HepG2 (cell line): ENCODE data around the gene CYP4F2. TPM values are rescaled to one million over a fixed set of nuclear protein-coding genes. Genes with fewer than 3 reads are reported as not detected.

ENCODE experiments used
- ATRX ChIP-seq: sonication (generic); formaldehyde crosslinking; IDR thresholded peaks from 2 replicates; pipeline ENCODE4 v1.4.0; 2020; ENCODE audit warnings: missing genetic modification reagents, borderline replicate concordance
- HNRNPK ChIP-seq: fragments of 200-400 bp; formaldehyde crosslinking; IDR thresholded peaks from 2 replicates; pipeline ENCODE4 v1.6.1; 2018; ENCODE audit warnings: low read length, low read depth, moderate library complexity, mild to moderate bottlenecking; ENCODE audit not compliant: poor library complexity, severe bottlenecking
- MAFG ChIP-seq: sonication (generic); formaldehyde crosslinking; IDR thresholded peaks from 2 replicates; pipeline ENCODE4 v1.5.1; 2020; ENCODE audit warnings: mild to moderate bottlenecking, missing genetic modification reagents
- MIER3 ChIP-seq: IDR thresholded peaks from 2 replicates; pipeline ENCODE4 v1.6.1; 2016; ENCODE audit warnings: missing compliant biosample characterization, borderline replicate concordance
- NAIF1 ChIP-seq: sonication (generic); formaldehyde crosslinking; IDR thresholded peaks from 2 replicates; pipeline ENCODE4 v1.5.0; 2020; ENCODE audit warnings: mild to moderate bottlenecking, missing genetic modification reagents, borderline replicate concordance
- PLRG1 ChIP-seq: fragments of 450-650 bp; conservative IDR thresholded peaks from 2 replicates; pipeline ENCODE4 v1.6.1; 2016
- RARA ChIP-seq: IDR thresholded peaks from 2 replicates; pipeline ENCODE4 v1.6.1; 2016; ENCODE audit warnings: missing genetic modification reagents, missing compliant biosample characterization
- SP1 ChIP-seq, 2 experiments: fragments of 450-650 bp in 1 of 2; sonication (generic) in 1 of 2; formaldehyde crosslinking in 1 of 2; IDR thresholded peaks; 2 replicates each; pipeline versions ENCODE4 v1.4.0 to v1.6.1; 2016 to 2020; ENCODE audit warnings: missing genetic modification reagents in 1 of 2
- TCF12 ChIP-seq, 2 experiments: fragments of 450-650 bp in 1 of 2; sonication (generic) in 1 of 2; formaldehyde crosslinking in 1 of 2; IDR thresholded peaks; 2 replicates each; pipeline versions ENCODE4 v1.6.1 to v1.8.0; 2017 to 2022; ENCODE audit warnings: antibody characterized with exemption in 1 of 2, mild to moderate bottlenecking in 1 of 2, missing genetic modification reagents in 1 of 2, moderate library complexity in 1 of 2
- THAP11 ChIP-seq: IDR thresholded peaks from 2 replicates; pipeline ENCODE4 v1.6.1; 2016; ENCODE audit warnings: missing biosample characterization, missing genetic modification reagents
- THYN1 ChIP-seq: sonication (generic); formaldehyde crosslinking; IDR thresholded peaks from 2 replicates; pipeline ENCODE4 v1.8.1; 2023; ENCODE audit warnings: low read depth, mild to moderate bottlenecking, moderate library complexity, missing genetic modification reagents, borderline replicate concordance
- TOE1 ChIP-seq: sonication (generic); formaldehyde crosslinking; IDR thresholded peaks from 2 replicates; pipeline ENCODE4 v1.4.0; 2020; ENCODE audit warnings: mild to moderate bottlenecking, missing genetic modification reagents
- ZMYM3 ChIP-seq: sonication (generic); formaldehyde crosslinking; IDR thresholded peaks from 2 replicates; pipeline ENCODE4 v1.5.1; 2020; ENCODE audit warnings: mild to moderate bottlenecking, missing genetic modification reagents
- ZNF138 ChIP-seq: sonication (generic); formaldehyde crosslinking; IDR thresholded peaks from 2 replicates; pipeline ENCODE4 v1.5.0; 2020; ENCODE audit warnings: mild to moderate bottlenecking, low read depth, missing genetic modification reagents
- ZNF382 ChIP-seq: sonication (generic); formaldehyde crosslinking; IDR thresholded peaks from 2 replicates; pipeline ENCODE4 v1.5.0; 2020; ENCODE audit warnings: missing genetic modification reagents, mild to moderate bottlenecking, borderline replicate concordance
- ZNF564 ChIP-seq: sonication (generic); formaldehyde crosslinking; IDR thresholded peaks from 2 replicates; pipeline ENCODE4 v1.8.1; 2023; ENCODE audit warnings: mild to moderate bottlenecking, missing genetic modification reagents
- ZNF570 ChIP-seq: sonication (generic); formaldehyde crosslinking; IDR thresholded peaks from 2 replicates; pipeline ENCODE4 v1.4.0; 2020; ENCODE audit warnings: mild to moderate bottlenecking, missing genetic modification reagents, borderline replicate concordance
- ZNF660 ChIP-seq: sonication (generic); formaldehyde crosslinking; IDR thresholded peaks from 2 replicates; pipeline ENCODE4 v1.5.1; 2020; ENCODE audit warnings: mild to moderate bottlenecking, low read depth, missing genetic modification reagents, borderline replicate concordance
- ZNF703 ChIP-seq: sonication (generic); formaldehyde crosslinking; IDR thresholded peaks from 2 replicates; pipeline ENCODE4 v1.5.1; 2020; ENCODE audit warnings: missing genetic modification reagents, mild to moderate bottlenecking, moderate library complexity, borderline replicate concordance
- polyA plus RNA-seq, 8 experiments: library from polyadenylated mRNA; depleted of rRNA in 3 of 8; stranded (reverse) in 7 of 8; unstranded in 1 of 8; fragments of >200 nt; fragmentation: Illumina TruSeq in 4 of 8; extraction: Trizol in 4 of 8; gene quantifications; 2 replicates each; pipeline versions ENCODE4 v1.2.1 to v1.2.3, GENCODE V29; 2011 to 2016; ENCODE audit warnings: low read depth in 4 of 8, missing spikeins in 1 of 8, mixed read lengths in 1 of 8; ENCODE audit not compliant: insufficient read depth in 1 of 8
- total RNA-seq, 5 experiments: library from RNA; depleted of rRNA; stranded (reverse); fragments of >200 nt; fragmentation: Illumina TruSeq; extraction: Trizol; gene quantifications; 2 replicates each; pipeline ENCODE4 v1.2.3, GENCODE V29; 2016; ENCODE audit warnings: low read depth in 1 of 5
- TF ChIP-seq, protein P1 (sequence below): sonication (generic); formaldehyde crosslinking; IDR thresholded peaks from 2 replicates; pipeline ENCODE4 v1.8.1; 2022; ENCODE audit warnings: low read depth, mild to moderate bottlenecking, missing genetic modification reagents
- TF ChIP-seq, protein P2 (sequence below): sonication (generic); formaldehyde crosslinking; IDR thresholded peaks from 2 replicates; pipeline ENCODE4 v1.4.0; 2020; ENCODE audit warnings: missing genetic modification reagents
- TF ChIP-seq, protein P3 (sequence below): sonication (generic); formaldehyde crosslinking; IDR thresholded peaks from 2 replicates; pipeline ENCODE4 v1.4.0; 2020; ENCODE audit warnings: missing genetic modification reagents

The CYP4F2 gene
- total and polyA plus RNA-seq, 2 of the 13 experiments (the other 11 are each of a cell fraction or from before 2014, with no cell fraction given) = 3.7 to 3.9 TPM

DNA sequence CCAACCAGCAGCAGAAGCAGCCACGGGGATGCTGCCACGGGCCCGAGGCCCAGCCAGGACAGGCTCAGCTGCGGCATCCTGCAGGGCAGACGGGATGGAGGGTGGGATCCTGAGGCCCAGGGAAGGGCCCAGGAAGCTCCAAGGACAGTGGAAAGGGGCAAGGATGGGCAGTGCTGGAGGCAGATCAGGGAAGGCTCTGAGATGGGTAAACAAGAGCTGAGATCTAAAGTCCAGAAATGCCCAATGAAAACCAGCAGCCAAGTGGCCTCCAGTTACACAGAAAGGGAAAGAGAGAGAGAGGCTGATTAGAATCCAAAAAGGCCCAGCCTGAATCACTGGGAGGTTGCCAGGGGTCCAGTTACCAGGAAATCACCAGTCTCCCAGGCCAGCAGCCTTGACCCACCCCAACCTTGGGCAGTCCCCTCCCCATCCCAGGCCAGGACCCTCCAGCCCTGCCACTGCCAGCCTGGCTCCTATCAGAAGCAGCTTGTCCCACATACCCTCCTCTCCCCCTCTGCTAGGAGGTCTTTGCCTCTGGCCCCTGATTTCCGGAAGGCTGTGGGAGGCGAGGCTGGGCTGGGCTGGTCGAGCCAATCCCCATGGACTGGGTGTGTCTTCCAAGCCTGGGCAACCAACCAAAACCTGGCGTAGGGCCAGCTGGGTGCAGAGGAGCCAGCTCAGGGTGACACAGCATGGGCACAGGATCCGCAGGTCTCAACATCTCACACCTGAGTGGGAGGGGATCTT, 36.6 kb upstream of the CYP4F2 start, which contains the start of gene CYP4F11 (continued):
- TF ChIP-seq, protein P1, sequence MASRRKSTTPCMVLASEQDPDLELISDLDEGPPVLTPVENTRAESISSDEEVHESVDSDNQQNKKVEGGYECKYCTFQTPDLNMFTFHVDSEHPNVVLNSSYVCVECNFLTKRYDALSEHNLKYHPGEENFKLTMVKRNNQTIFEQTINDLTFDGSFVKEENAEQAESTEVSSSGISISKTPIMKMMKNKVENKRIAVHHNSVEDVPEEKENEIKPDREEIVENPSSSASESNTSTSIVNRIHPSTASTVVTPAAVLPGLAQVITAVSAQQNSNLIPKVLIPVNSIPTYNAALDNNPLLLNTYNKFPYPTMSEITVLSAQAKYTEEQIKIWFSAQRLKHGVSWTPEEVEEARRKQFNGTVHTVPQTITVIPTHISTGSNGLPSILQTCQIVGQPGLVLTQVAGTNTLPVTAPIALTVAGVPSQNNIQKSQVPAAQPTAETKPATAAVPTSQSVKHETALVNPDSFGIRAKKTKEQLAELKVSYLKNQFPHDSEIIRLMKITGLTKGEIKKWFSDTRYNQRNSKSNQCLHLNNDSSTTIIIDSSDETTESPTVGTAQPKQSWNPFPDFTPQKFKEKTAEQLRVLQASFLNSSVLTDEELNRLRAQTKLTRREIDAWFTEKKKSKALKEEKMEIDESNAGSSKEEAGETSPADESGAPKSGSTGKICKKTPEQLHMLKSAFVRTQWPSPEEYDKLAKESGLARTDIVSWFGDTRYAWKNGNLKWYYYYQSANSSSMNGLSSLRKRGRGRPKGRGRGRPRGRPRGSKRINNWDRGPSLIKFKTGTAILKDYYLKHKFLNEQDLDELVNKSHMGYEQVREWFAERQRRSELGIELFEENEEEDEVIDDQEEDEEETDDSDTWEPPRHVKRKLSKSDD = peak; percentile 56; the same call in 1 of the 2 replicates
- TF ChIP-seq MIER3 (CRISPR knock-in tag) (peak; percentile 51; the same call in 1 of the 2 replicates), ATRX (no peak), HNRNPK (no peak), THYN1 (CRISPR knock-in tag) (no peak), ZNF564 (CRISPR knock-in tag) (no peak), TCF12 (IDR thresholded peaks at IDR 0.05) (no peak), TCF12 (CRISPR knock-in tag; IDR thresholded peaks at IDR 0.05) (no peak), ZNF570 (CRISPR knock-in tag) (no peak), ZMYM3 (CRISPR knock-in tag) (peak; percentile 10; the same call in 1 of the 2 replicates), RARA (no peak; the same call in 1 of the 2 replicates), ZNF138 (CRISPR knock-in tag) (no peak), THAP11 (CRISPR knock-in tag) (0 out of 2 replicates have a peak, but pooled peaks have one; percentile 49), NAIF1 (CRISPR knock-in tag) (no peak), PLRG1 (no peak), ZNF660 (no peak), SP1 (IDR thresholded peaks at IDR 0.05) (no peak), SP1 (CRISPR knock-in tag; IDR thresholded peaks at IDR 0.05) (peak; percentile 39; the same call in 1 of the 2 replicates), ZNF382 (CRISPR knock-in tag) (no peak), TOE1 (CRISPR knock-in tag) (no peak), MAFG (no peak), ZNF703 (CRISPR knock-in tag) (no peak)
- TF ChIP-seq, protein P2, sequence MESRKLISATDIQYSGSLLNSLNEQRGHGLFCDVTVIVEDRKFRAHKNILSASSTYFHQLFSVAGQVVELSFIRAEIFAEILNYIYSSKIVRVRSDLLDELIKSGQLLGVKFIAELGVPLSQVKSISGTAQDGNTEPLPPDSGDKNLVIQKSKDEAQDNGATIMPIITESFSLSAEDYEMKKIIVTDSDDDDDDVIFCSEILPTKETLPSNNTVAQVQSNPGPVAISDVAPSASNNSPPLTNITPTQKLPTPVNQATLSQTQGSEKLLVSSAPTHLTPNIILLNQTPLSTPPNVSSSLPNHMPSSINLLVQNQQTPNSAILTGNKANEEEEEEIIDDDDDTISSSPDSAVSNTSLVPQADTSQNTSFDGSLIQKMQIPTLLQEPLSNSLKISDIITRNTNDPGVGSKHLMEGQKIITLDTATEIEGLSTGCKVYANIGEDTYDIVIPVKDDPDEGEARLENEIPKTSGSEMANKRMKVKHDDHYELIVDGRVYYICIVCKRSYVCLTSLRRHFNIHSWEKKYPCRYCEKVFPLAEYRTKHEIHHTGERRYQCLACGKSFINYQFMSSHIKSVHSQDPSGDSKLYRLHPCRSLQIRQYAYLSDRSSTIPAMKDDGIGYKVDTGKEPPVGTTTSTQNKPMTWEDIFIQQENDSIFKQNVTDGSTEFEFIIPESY = no peak
- TF ChIP-seq, protein P3, sequence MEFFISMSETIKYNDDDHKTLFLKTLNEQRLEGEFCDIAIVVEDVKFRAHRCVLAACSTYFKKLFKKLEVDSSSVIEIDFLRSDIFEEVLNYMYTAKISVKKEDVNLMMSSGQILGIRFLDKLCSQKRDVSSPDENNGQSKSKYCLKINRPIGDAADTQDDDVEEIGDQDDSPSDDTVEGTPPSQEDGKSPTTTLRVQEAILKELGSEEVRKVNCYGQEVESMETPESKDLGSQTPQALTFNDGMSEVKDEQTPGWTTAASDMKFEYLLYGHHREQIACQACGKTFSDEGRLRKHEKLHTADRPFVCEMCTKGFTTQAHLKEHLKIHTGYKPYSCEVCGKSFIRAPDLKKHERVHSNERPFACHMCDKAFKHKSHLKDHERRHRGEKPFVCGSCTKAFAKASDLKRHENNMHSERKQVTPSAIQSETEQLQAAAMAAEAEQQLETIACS (CRISPR knock-in tag) = no peak
